G401 (cell line): Measurements from ENCODE around the gene RNF5. TPM values are rescaled to one million over a fixed set of nuclear protein-coding genes. Genes with fewer than 3 reads are reported as not detected.
"Not testable (repeated sequence)": the region's sequence is repeated elsewhere in the genome, so short reads cannot be mapped to it uniquely, and the experiment has no call there.

Source experiments
- DNase-seq: peaks from one replicate; pipeline ENCODE4 v3.0.0-alpha.2; 2015; ENCODE audit warnings: low spot score
- in situ Hi-C: cut with HindIII; loops from 2 replicates; pipeline ENCODE4 v1.10.0; 2016; ENCODE audit warnings: low sequenced_read_pairs, mixed read lengths
- total RNA-seq: library from RNA; depleted of rRNA; stranded (reverse); fragments of >200 nt; shearing (Covaris generic); gene quantifications from 2 replicates; pipeline ENCODE4 v1.2.3, GENCODE V29; 2014

The RNF5 gene
- total RNA-seq, 1 experiment from 2014 or later = 128 TPM

- DNase-seq = no peak
- in situ Hi-C loops = no loop called here
These were observed 7.0 kb upstream of the RNF5 start for GRCh38 chr6:32171234-32171633.

- in situ Hi-C loops = no loop called here
- DNase-seq = no peak
These were observed 5.0 kb upstream of the RNF5 start for GRCh38 chr6:32173051-32173727.

- in situ Hi-C loops = no loop called here
- DNase-seq = no peak
These were observed 3.8 kb upstream of the RNF5 start for GRCh38 chr6:32174416-32174815.

- in situ Hi-C loops = no loop called here
- DNase-seq = no peak
These were observed 2.9 kb upstream of the RNF5 start for GRCh38 chr6:32175322-32175710.

GRCh38 chr6:32175711-32176475 lies 2.3 kb upstream of the RNF5 start, which contains the start of gene AGPAT1:
AGPAT1 (minus strand) TSS chr6:32176084; CDS start chr6:32171496, 4,588 bp downstream.
- peak; percentile 99 for DNase-seq
- in situ Hi-C loops = no loop called here

GRCh38 chr6:32176476-32177182 lies 1.6 kb upstream of the RNF5 start:
- in situ Hi-C loops = no loop called here
- DNase-seq = no peak

GRCh38 chr6:32177183-32177787 lies 920 bp upstream of the RNF5 start:
- in situ Hi-C loops = no loop called here
- no peak for DNase-seq

GRCh38 chr6:32178547-32179440 lies 589 bp downstream of the RNF5 start:
- peak; percentile 53 for DNase-seq
- in situ Hi-C loops = no loop called here

- DNase-seq = peak; percentile 25
- in situ Hi-C loops = loop anchor here (5.0 kb wide), 1 partner anchor 53 kb away; the partner anchor contains the start of gene ATF6B
These were observed 1.7 kb downstream of the RNF5 start for GRCh38 chr6:32179766-32180405.

GRCh38 chr6:32181148-32181702 lies 3.0 kb downstream of the RNF5 start:
- no peak for DNase-seq
- in situ Hi-C loops = loop anchor here (5.0 kb wide), 1 partner anchor 54 kb away; the partner anchor contains the start of gene ATF6B

GRCh38 chr6:32181915-32182529 lies 3.8 kb downstream of the RNF5 start:
- in situ Hi-C loops = loop anchor here (5.0 kb wide), 1 partner anchor 55 kb away; the partner anchor contains the start of gene ATF6B
- DNase-seq = no peak

- no peak for DNase-seq
- in situ Hi-C loops = loop anchor here (5.0 kb wide), 1 partner anchor 55 kb away; the partner anchor contains the start of gene ATF6B
These were observed 4.4 kb downstream of the RNF5 start for GRCh38 chr6:32182555-32182981.

- no peak for DNase-seq
- in situ Hi-C loops = loop anchor here (5.0 kb wide), 1 partner anchor 56 kb away; the partner anchor contains the start of gene ATF6B
These were observed 4.8 kb downstream of the RNF5 start for GRCh38 chr6:32183030-32183429.

GRCh38 chr6:32183483-32184083 lies 5.4 kb downstream of the RNF5 start:
- DNase-seq = no peak
- in situ Hi-C loops = loop anchor here (5.0 kb wide), 1 partner anchor 56 kb away; the partner anchor contains the start of gene ATF6B

- in situ Hi-C loops = loop anchor here (5.0 kb wide), 1 partner anchor 57 kb away; the partner anchor contains the start of gene ATF6B
- no peak for DNase-seq
These were observed 6.0 kb downstream of the RNF5 start, which contains the start of gene AGER for GRCh38 chr6:32184084-32184640. AGER (minus strand) TSS chr6:32184253; CDS start chr6:32184222, 31 bp downstream.

GRCh38 chr6:32185681-32186131 lies 7.5 kb downstream of the RNF5 start:
- in situ Hi-C loops = not testable (repeated sequence)
- peak; percentile 76 for DNase-seq
